ENCODE results near the gene C20orf141.
"Not testable (repeated sequence)": the region's sequence is repeated elsewhere in the genome, so short reads cannot be mapped to it uniquely, and the experiment has no call there.

The C20orf141 gene

GRCh38 chr20:2799688-2800520, 14.9 kb upstream of the C20orf141 start:
- DNase-seq: peak; percentile 58

DNA sequence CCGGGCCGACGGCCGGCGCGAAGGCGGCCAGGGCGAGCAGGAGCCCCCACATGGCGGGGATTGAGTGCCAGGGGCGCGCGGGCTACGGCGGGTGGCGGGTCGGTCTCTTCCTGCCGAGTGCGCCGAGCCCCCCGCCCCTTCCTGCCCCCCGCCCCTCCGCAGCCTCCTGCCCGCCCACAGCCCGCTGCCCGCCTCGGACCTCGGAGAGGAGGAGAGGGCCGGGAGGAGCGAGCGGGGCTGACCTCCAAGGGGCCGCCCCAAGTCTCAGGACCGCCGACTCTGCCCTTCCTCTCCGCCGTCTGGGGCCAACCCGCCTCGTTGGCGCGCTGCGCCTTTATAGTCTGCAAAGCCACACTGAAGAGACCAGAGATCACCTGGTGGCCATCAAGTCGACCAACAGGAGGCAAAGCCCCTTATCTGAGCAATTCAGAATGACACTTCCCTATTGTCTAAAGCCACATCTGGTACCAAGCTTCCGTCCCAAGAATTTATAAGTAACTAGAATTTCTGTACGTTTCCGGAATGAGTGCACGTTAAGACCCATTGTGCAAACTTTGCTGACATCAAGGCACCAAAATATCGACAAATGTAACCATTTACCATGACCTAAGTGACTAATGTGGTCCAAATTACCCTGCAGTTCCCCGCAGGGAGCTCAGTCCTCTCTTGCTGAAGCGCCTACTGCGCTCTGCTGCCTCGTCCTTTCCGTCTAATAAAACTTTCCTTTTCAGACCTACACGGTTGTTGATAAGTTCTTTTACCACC, 14.1 kb upstream of the C20orf141 start, which contains the start of gene CPXM1:
CPXM1 (minus strand) TSS at position 107 of the 765 bp plus-strand sequence; CDS start at position 52, 55 bp downstream.
- peak; percentile 80 for DNase-seq

- no peak for DNase-seq
These were observed 13.5 kb upstream of the C20orf141 start for GRCh38 chr20:2801286-2801728.

DNA sequence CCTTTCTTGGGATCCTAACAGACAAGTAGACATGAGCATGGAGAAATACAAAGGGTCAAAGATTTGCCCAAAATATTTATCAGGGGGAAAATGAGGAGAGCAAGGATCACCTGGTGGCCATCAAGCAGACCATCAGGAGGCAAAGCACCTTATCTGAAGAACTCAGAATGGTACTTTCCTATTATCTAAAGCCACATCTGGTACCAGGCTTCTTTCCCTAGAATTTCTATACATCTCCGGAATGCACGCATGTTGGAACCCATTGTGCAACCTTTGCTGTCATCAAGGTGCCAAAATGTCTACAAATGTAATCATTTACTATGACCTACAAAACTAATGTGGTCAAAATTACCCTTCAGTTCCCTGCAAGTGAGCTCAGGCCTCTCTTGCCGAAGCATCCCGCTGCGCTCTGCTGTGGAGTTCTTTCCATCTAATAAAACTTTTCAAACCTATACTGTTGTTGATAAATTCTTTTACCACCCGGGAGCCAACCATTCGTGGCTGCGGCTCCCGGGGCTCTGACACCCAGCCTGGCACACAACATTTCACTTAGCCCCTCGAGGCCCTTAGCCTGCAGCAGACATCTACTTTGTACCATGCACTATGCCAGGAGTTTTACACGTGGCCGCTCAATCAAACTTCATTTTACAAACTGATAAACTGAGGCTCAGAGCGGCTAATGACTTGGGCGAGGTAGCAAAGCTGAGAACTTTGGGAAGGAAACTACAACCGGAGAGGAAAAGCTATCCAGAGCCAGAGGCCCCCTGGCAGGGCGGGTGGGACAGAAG, 10.6 kb upstream of the C20orf141 start:
- no peak for DNase-seq

GRCh38 chr20:2804852-2805688, 9.7 kb upstream of the C20orf141 start:
- DNase-seq: peak; percentile 27

- no peak for DNase-seq
These were observed 9.0 kb upstream of the C20orf141 start for GRCh38 chr20:2805689-2806350.

GRCh38 chr20:2806351-2806701, 8.5 kb upstream of the C20orf141 start:
- DNase-seq: no peak

GRCh38 chr20:2807019-2807418, 7.8 kb upstream of the C20orf141 start:
- no peak for DNase-seq

- DNase-seq: not testable (repeated sequence)
These were observed 6.9 kb upstream of the C20orf141 start for GRCh38 chr20:2807929-2808328.

- DNase-seq: no peak
These were observed 5.1 kb upstream of the C20orf141 start for GRCh38 chr20:2809690-2810089.

DNA sequence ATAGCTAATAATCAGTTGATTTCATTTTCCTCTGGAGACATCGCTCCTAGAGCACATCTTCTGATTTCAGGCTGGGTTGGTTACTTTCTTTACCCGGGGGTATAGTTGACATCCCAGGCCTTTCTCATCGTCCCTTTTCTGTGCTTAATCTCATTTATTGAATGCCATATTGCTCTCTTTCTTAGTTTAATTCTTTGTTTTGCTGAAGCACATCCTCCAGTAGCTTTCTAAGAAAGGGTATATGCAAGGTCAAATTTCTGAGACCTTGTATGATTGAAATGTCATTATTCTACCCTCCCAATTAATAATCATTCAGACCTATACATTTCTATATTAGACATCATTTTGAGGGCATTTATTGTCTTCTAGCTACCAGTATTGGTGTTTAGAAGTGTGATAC, 2.6 kb upstream of the C20orf141 start:
- DNase-seq: no peak

DNA sequence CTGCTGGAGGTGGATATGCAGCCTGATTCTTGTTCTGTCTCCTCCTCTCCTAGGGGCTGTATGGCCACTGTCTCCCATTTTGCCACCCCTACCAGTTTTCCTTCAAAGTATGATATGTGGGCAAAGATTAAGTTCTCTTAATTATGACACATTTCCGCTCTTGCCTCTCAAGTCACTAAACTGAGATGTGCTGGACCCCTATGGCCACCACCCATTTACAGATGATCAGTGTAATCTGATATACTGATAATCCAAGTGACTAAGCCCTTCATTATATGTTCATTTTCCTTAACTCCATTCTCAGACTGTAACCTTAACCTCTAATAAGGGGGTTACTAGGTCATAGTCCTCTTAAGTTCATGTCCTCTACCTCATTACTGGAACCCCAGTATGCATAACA, 711 bp upstream of the C20orf141 start:
- no peak for DNase-seq

DNA sequence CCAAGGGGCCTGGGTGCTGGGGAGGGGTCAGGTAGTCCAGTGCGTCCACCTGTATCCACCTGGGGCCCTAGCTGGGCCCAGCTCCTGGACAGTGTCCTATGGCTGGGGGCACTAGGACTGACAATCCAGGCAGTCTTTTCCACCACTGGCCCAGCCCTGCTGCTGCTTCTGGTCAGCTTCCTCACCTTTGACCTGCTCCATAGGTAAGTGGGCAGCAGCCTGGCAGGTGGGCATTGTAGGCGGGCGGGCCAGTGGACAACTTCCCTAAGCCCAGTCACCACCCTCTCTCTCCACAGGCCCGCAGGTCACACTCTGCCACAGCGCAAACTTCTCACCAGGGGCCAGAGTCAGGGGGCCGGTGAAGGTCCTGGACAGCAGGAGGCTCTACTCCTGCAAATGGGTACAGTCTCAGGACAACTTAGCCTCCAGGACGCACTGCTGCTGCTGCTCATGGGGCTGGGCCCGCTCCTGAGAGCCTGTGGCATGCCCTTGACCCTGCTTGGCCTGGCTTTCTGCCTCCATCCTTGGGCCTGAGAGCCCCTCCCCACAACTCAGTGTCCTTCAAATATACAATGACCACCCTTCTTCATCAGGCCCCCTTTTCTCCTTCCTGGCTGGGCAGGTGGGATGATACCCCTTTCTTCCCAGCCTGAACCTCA, 584 bp downstream of the C20orf141 start:
- DNase-seq: no peak

- no peak for DNase-seq
These were observed 1.3 kb downstream of the C20orf141 start, which contains the start of gene TMEM239 for GRCh38 chr20:2816030-2816582. Gene TMEM239, plus strand, starts transcription at chr20:2816364. Its CDS starts 191 bp downstream, at chr20:2816555.

DNA sequence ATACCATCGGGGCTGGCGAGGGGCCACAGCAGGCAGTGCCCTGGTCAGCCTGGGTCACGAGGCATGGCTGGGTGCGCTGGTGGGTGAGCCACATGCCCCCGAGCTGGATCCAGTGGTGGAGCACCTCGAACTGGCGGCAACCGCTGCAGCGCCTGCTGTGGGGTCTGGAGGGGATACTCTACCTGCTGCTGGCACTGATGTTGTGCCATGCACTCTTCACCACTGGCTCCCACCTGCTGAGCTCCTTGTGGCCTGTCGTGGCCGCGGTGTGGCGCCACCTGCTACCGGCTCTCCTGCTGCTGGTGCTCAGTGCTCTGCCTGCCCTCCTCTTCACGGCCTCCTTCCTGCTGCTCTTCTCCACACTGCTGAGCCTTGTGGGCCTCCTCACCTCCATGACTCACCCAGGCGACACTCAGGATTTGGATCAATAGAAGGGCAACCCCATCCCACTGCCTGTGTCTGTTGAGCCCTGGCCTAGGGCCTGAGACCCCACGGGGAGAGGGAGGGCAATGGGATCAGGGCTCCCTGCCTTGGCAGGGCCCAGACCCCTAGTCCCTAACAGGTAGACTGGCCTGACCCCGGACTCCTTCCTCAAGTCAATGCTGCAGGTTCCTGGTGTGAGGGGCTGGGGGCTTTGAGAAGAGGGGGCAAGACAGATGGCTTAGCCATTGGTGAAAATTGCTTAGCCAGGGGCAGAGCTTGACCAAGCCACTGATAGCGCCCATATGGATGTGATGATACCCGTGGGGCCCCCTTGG, 2.0 kb downstream of the C20orf141 start:
- DNase-seq: no peak

DNA sequence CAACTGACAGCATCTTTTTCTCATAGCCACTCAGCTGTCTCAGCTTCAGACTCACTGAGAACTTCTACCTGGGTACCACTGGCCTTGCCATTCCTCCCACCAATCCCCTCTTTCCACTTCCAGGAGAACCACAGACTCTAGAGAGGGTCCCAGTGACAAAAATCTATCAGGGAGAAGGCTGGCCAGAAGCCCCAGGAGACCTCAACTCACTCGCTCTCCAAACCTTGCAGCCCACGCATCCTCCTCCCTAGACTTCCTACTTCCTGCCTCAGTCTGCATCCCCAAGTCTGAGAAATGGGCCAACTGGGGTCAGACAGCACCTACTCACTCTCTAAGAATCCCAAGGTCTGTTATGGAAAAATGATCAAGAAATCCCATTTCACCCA, 2.5 kb downstream of the C20orf141 start:
- DNase-seq: no peak

DNA sequence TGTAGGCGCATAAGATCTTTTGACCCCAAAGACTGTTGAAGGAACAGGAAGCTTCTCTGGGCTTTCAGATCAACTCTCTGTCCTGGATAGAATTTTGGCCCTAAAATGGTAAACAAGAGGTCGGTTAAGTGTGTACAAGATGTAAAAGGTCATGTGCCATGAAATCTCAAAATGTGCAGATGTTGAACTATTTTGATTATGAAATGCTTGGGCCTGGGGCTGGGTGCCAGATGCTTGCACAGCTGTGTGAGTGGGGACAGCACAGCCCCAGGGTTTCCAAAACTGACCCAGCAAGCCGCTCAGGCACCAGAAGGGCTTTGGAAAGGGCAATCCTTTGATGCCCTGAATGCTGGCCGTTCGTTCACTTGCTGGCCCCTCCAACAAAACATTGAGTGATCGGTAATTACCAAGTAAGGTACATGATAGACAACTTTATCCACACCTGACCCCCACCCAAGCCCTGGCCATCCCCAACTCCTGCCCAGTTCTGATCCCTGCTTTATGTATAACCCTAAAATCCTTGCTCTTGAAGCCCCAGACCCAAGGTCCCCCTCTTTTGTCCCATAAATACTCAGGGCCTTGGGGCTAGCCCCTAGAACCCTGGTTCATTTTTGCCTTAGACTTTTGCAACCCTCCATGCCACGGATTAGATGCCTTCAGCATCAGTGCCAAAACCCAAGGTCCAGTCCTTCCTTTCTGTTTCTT, 3.3 kb downstream of the C20orf141 start:
- no peak for DNase-seq

- no peak for DNase-seq
These were observed 5.5 kb downstream of the C20orf141 start for GRCh38 chr20:2820084-2820895.

All from femur (tissue), 1 donor.